ENCODE data around the gene DTNBP1.

Gene DTNBP1

GRCh38 chr6:15522026-15522425 lies 140.8 kb downstream of the DTNBP1 start:
- Histone ChIP-seq H3K27ac (ENCODE audit: low read depth, low read length) (no peak overlapping the region), H3F3A (ENCODE audit: control insufficient read depth, insufficient read depth) (no peaks in the 10 kb centered on the region), H4K20me1 (ENCODE audit: control insufficient read depth, insufficient read depth, low read depth, low read length) (no peaks in the 10 kb centered on the region), H3K9me2 (replicated peaks; ENCODE audit: control insufficient read depth, low read length) (no peaks in the 10 kb centered on the region), H3K4me3 (ENCODE audit: low read length) (no peak overlapping the region), H3K4me2 (ENCODE audit: low read length) (no peak overlapping the region), H3K27me3 (ENCODE audit: control insufficient read depth, low read length) (no peaks in the 10 kb centered on the region), H3K36me3 (ENCODE audit: control insufficient read depth, low read length) (peaks cover 43% of the 10 kb centered on the region), H3K79me2 (ENCODE audit: control insufficient read depth, low read length) (no peaks in the 10 kb centered on the region), H3K9me3 (ENCODE audit: control insufficient read depth, insufficient read depth, low read length) (no peaks in the 10 kb centered on the region), H3K4me1 (ENCODE audit: control insufficient read depth, low read length) (no peaks in the 10 kb centered on the region)
- TF ChIP-seq EZH2phosphoT487 (IDR thresholded peaks at IDR 0.05; ENCODE audit: borderline replicate concordance, low read length) (no peak), CTCF (IDR thresholded peaks at IDR 0.05; ENCODE audit: low read depth, low read length, poor library complexity, severe bottlenecking) (no peak)

GRCh38 chr6:15521582-15521981 lies 141.2 kb downstream of the DTNBP1 start:
- Histone ChIP-seq H3K4me1 (ENCODE audit: control insufficient read depth, low read length) (no peaks in the 10 kb centered on the region), H3K36me3 (ENCODE audit: control insufficient read depth, low read length) (peaks cover 43% of the 10 kb centered on the region), H3K27ac (ENCODE audit: low read depth, low read length) (no peak overlapping the region), H3K4me3 (ENCODE audit: low read length) (no peak overlapping the region), H3F3A (ENCODE audit: control insufficient read depth, insufficient read depth) (no peaks in the 10 kb centered on the region), H3K79me2 (ENCODE audit: control insufficient read depth, low read length) (no peaks in the 10 kb centered on the region), H3K9me3 (ENCODE audit: control insufficient read depth, insufficient read depth, low read length) (no peaks in the 10 kb centered on the region), H3K9me2 (replicated peaks; ENCODE audit: control insufficient read depth, low read length) (no peaks in the 10 kb centered on the region), H3K27me3 (ENCODE audit: control insufficient read depth, low read length) (no peaks in the 10 kb centered on the region), H3K4me2 (ENCODE audit: low read length) (no peak overlapping the region), H4K20me1 (ENCODE audit: control insufficient read depth, insufficient read depth, low read depth, low read length) (no peaks in the 10 kb centered on the region)
- TF ChIP-seq CTCF (IDR thresholded peaks at IDR 0.05; ENCODE audit: low read depth, low read length, poor library complexity, severe bottlenecking): no peak
- no peak for TF ChIP-seq EZH2phosphoT487 (IDR thresholded peaks at IDR 0.05; ENCODE audit: borderline replicate concordance, low read length)

- peaks cover 38% of the 10 kb centered on the region for H3K36me3 ChIP-seq (ENCODE audit: control insufficient read depth, low read length)
Observed at GRCh38 chr6:15520626-15521203, 142.1 kb downstream of the DTNBP1 start.

More at GRCh38 chr6:15520626-15521203, 142.1 kb downstream of the DTNBP1 start:
- Histone ChIP-seq H3F3A (ENCODE audit: control insufficient read depth, insufficient read depth) (no peaks in the 10 kb centered on the region), H3K4me1 (ENCODE audit: control insufficient read depth, low read length) (no peaks in the 10 kb centered on the region), H3K27ac (ENCODE audit: low read depth, low read length) (no peak overlapping the region), H3K4me2 (ENCODE audit: low read length) (no peak overlapping the region), H3K9me3 (ENCODE audit: control insufficient read depth, insufficient read depth, low read length) (no peaks in the 10 kb centered on the region), H3K4me3 (ENCODE audit: low read length) (no peak overlapping the region), H4K20me1 (ENCODE audit: control insufficient read depth, insufficient read depth, low read depth, low read length) (no peaks in the 10 kb centered on the region), H3K9me2 (replicated peaks; ENCODE audit: control insufficient read depth, low read length) (no peaks in the 10 kb centered on the region), H3K79me2 (ENCODE audit: control insufficient read depth, low read length) (no peaks in the 10 kb centered on the region), H3K27me3 (ENCODE audit: control insufficient read depth, low read length) (no peaks in the 10 kb centered on the region)
- TF ChIP-seq EZH2phosphoT487 (IDR thresholded peaks at IDR 0.05; ENCODE audit: borderline replicate concordance, low read length): no peak
- TF ChIP-seq CTCF (IDR thresholded peaks at IDR 0.05; ENCODE audit: low read depth, low read length, poor library complexity, severe bottlenecking): no peak
